Sigmoid colon (tissue), 7 donors: ENCODE results near the gene OGFOD1. TPM values are rescaled to one million over a fixed set of nuclear protein-coding genes. Genes with fewer than 3 reads are reported as not detected.

Experiments
- DNase-seq: peaks from one replicate; pipeline ENCODE4 v3.0.0-alpha.2; 2019
- H3K27ac ChIP-seq, 4 donors: fragments of 200-600 bp; sonication (generic); one replicate each; pipeline ENCODE4 v1.5.1; 2016 to 2019; ENCODE audit warnings: mild to moderate bottlenecking in 1 of 4
- H3K27me3 ChIP-seq, 3 donors: fragments of 200-600 bp; sonication (generic); one replicate each; pipeline ENCODE4 v1.5.1; 2019; ENCODE audit warnings: mild to moderate bottlenecking in 1 of 3
- H3K36me3 ChIP-seq, 4 donors: fragments of 200-600 bp; sonication (generic); one replicate each; pipeline ENCODE4 v1.5.1; 2016 to 2019
- H3K4me1 ChIP-seq, 4 donors: fragments of 200-600 bp; sonication (generic); one replicate each; pipeline ENCODE4 v1.5.1; 2017 to 2019
- H3K4me3 ChIP-seq, 4 donors: fragments of 200-600 bp; sonication (generic); one replicate each; pipeline ENCODE4 v1.5.1; 2017 to 2019; ENCODE audit warnings: mild to moderate bottlenecking in 2 of 4, moderate library complexity in 1 of 4
- H3K9me3 ChIP-seq, 4 donors: fragments of 200-600 bp in 3 of 4; sonication (generic) in 3 of 4; one replicate each; pipeline versions ENCODE4 v1.5.1 to v1.6.1; 2013 to 2019
- EP300 ChIP-seq, 4 donors: sonication (generic); formaldehyde crosslinking; IDR thresholded peaks; one replicate each; pipeline ENCODE4 v1.6.1; 2017; ENCODE audit warnings: antibody characterized with exemption in 4 of 4
- POLR2A ChIP-seq, 2 donors: fragments of 450-650 bp; IDR thresholded peaks; one replicate each; pipeline ENCODE4 v1.6.1; 2016; ENCODE audit warnings: antibody characterized with exemption in 2 of 2, mild to moderate bottlenecking in 2 of 2, moderate library complexity in 2 of 2
- POLR2AphosphoS5 ChIP-seq, 4 donors: sonication (generic); formaldehyde crosslinking; IDR thresholded peaks; one replicate each; pipeline ENCODE4 v1.6.1; 2017; ENCODE audit warnings: antibody characterized with exemption in 4 of 4
- WGBS, 2 donors: extraction: QIAGEN DNeasy Blood & Tissue Kit; methylation state at CpG; one replicate each; pipeline ENCODE4 v1.1.7; 2013; 5-methylcytosine and 5-hydroxymethylcytosine counted together
- intact Hi-C: fragments of 100-400 bp; cut with DNase I; formaldehyde crosslinking; loops from one replicate; pipeline ENCODE4 v1.15.1; 2023
- polyA plus RNA-seq, 3 donors: library from polyadenylated mRNA; stranded (reverse); fragments of 200-250 nt; gene quantifications; one replicate each; pipeline ENCODE4 v1.2.3, GENCODE V29; 2013
- total RNA-seq, 4 donors: library from RNA; depleted of rRNA; stranded (reverse); fragments of >200 nt; gene quantifications; one replicate each; pipeline ENCODE4 v1.1.0, GENCODE V29; 2016
- TF ChIP-seq, protein P1 (sequence below), 4 experiments: fragments of 450-650 bp in 3 of 4; fragments of 200-600 bp in 1 of 4; IDR thresholded peaks; one replicate each; pipeline ENCODE4 v1.5.1; 2016 to 2019; ENCODE audit warnings: antibody characterized with exemption in 4 of 4, mild to moderate bottlenecking in 3 of 4, moderate library complexity in 2 of 4
- donor health status: healthy with polysubstance abuse.
- donor health status: Bipolar disorder and iron deficiency.
- donor health status: healthy.

OGFOD1 gene
- total and polyA plus RNA-seq, 7 donors: 6.6 to 34.1 (median 15.8) TPM

DNA sequence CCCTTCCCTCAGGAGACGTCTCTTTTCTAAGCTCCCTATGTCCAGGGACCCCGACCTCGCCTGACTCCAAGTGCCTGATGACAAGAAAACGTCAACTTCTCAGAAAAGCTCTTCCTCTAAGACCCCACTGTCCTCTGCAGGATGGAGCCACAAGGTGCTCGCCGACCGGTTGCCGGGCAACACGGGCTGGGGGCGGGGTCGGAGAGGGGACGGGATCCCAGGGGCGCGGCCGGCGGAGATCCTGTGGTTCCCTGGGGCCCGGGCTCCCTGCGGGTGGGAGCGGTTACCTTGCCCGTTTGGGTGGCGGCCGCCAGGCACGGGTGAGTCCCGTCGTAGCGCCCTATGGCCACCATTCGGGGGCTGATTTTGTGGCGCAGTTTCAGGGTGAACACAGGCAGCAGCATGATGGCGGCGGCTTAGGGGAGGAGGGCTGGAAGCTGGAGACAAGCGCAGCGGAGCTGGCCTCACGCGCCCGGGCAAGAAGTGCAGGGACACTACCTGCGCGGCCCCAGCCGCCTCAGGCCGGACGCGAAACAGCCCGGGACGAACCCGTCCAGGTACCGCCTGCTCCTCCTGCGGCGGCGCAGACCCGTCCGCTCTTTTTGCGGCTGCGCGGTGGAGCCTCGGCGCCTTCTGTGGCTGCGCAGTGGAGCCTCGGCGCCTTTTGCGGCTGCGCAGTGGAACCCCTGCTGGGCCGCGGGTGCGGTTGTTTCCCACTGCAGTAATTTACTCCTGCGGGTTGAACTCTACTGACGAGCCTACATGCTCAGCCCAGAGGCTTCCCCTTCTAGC, 68.3 kb downstream of the OGFOD1 start, which contains the start of gene BBS2:
Gene BBS2 (minus strand): TSS at position 566 of the 792 bp plus-strand sequence. CDS start 162 bp downstream, at position 404.
- peak; percentile 94 for DNase-seq
- no peaks in the 10 kb centered on the region for H3K27me3 ChIP-seq
- H3K9me3 ChIP-seq: no peaks in the 10 kb centered on the region
- intact Hi-C loops: no loop called here
- TF ChIP-seq POLR2A (IDR thresholded peaks at IDR 0.05): peak; percentile 64 to 72
- TF ChIP-seq, protein P1, sequence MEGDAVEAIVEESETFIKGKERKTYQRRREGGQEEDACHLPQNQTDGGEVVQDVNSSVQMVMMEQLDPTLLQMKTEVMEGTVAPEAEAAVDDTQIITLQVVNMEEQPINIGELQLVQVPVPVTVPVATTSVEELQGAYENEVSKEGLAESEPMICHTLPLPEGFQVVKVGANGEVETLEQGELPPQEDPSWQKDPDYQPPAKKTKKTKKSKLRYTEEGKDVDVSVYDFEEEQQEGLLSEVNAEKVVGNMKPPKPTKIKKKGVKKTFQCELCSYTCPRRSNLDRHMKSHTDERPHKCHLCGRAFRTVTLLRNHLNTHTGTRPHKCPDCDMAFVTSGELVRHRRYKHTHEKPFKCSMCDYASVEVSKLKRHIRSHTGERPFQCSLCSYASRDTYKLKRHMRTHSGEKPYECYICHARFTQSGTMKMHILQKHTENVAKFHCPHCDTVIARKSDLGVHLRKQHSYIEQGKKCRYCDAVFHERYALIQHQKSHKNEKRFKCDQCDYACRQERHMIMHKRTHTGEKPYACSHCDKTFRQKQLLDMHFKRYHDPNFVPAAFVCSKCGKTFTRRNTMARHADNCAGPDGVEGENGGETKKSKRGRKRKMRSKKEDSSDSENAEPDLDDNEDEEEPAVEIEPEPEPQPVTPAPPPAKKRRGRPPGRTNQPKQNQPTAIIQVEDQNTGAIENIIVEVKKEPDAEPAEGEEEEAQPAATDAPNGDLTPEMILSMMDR (IDR thresholded peaks at IDR 0.05): peak in 1 of 4 experiments; percentile 13
- peak; percentile 79 to 93 (median 91) for TF ChIP-seq POLR2AphosphoS5 (IDR thresholded peaks at IDR 0.05)
- TF ChIP-seq EP300 (IDR thresholded peaks at IDR 0.05): no peak
- H3K4me1 ChIP-seq: peaks cover 0 to 45% (median 19%) of the 10 kb centered on the region in 4 donors
- no peaks in the 10 kb centered on the region for H3K36me3 ChIP-seq
- 0 to 1% methylated on average over 65 of the region's 65 CpGs for WGBS, 2 donors
- H3K4me3 ChIP-seq: peak within 1 kb of the TSS; percentile 81 to 99 (median 89)
- peak within 1 kb of the TSS; percentile 86 to 95 (median 88) for H3K27ac ChIP-seq

DNA sequence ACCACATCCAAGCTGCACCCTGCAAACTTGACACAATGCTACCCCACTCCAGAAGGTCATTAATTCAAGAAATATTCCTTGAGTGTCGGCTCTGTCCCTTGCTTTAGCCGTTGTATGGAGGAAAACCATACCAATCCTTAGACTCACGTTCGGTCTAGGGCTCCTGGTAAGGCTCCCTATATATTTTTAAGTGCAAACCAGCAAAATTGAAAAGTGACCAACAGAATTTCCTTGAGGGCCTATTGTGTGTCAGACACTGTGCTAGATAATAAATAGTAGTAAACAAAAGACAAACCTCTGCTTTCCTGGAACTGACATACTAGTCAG, 68.9 kb downstream of the OGFOD1 start:
- no peak for DNase-seq
- Histone ChIP-seq H3K4me3 (peak overlapping the region; percentile 81 to 99 (median 89)), H3K27ac (peak overlapping the region; percentile 86 to 95 (median 88)), H3K4me1 (peaks cover 0 to 45% (median 19%) of the 10 kb centered on the region in 4 donors), H3K27me3 (no peaks in the 10 kb centered on the region), H3K9me3 (no peaks in the 10 kb centered on the region), H3K36me3 (no peaks in the 10 kb centered on the region)
- no peak for TF ChIP-seq POLR2A (IDR thresholded peaks at IDR 0.05)
- intact Hi-C loops: no loop called here
- WGBS, 2 donors: 25 to 32% methylated on average over 4 of the region's 4 CpGs

DNA sequence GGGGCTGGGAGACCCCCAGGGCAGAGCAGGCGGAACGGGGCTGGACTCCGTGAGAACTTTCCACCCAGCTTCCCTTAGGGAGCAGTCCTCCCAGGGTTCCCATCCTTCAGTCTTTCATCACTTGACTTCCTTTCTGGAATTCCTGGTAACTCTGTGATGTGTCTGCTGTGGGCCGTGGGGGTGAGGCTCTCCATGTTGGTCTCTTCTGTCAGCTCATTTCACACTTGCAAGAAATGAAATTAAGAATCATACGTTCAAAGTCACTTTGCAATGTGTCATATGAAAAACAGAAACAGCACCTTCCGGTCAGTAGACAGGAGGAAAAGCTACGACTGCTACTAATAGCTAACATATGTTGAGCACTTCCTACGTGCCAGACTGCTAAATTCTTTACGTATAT, 73.9 kb downstream of the OGFOD1 start:
- H3K27ac ChIP-seq: no peak overlapping the region
- H3K36me3 ChIP-seq: no peaks in the 10 kb centered on the region
- TF ChIP-seq POLR2A (IDR thresholded peaks at IDR 0.05) (no peak), EP300 (IDR thresholded peaks at IDR 0.05) (no peak), POLR2AphosphoS5 (IDR thresholded peaks at IDR 0.05) (no peak)
- TF ChIP-seq, protein P1 (IDR thresholded peaks at IDR 0.05): no peak
- WGBS, 2 donors: 82 to 90% methylated on average over 9 of the region's 9 CpGs
- no peaks in the 10 kb centered on the region for H3K9me3 ChIP-seq
- H3K4me3 ChIP-seq: no peak overlapping the region
- no peak for DNase-seq
- H3K4me1 ChIP-seq: peaks cover 0 to 6% (median 2%) of the 10 kb centered on the region in 4 donors
- intact Hi-C loops: no loop called here
- H3K27me3 ChIP-seq: no peaks in the 10 kb centered on the region

Other genes with a start within 250 kb of the OGFOD1 start
- 100 to 1,000 TPM; 111 to 201 (median 149) TPM for gene AMFR, start 26.0 kb upstream of the OGFOD1 start, total RNA-seq
- gene AMFR, start 26.0 kb upstream of the OGFOD1 start, polyA plus RNA-seq: 10 to 100 TPM; 22.4 to 60.0 (median 24.6) TPM
- 10 to 100 TPM; 40.4 to 51.7 (median 45.5) TPM for gene NUDT21, start 222 bp upstream of the OGFOD1 start, total RNA-seq
- gene NUDT21, start 222 bp upstream of the OGFOD1 start, polyA plus RNA-seq: 10 to 100 TPM; 33.0 to 47.3 (median 33.8) TPM
- 10 to 100 TPM; 40.8 to 74.2 (median 48.0) TPM for gene BBS2, start 68.5 kb downstream of the OGFOD1 start, total RNA-seq
- gene BBS2, start 68.5 kb downstream of the OGFOD1 start, polyA plus RNA-seq: 10 to 100 TPM; 13.2 to 33.6 (median 25.7) TPM
- gene MT4, start 113.5 kb downstream of the OGFOD1 start, total RNA-seq: not detected
- not detected for gene MT4, start 113.5 kb downstream of the OGFOD1 start, polyA plus RNA-seq
- gene MT3, start 138.0 kb downstream of the OGFOD1 start, total RNA-seq: 1 to 10 TPM in 2 of 4 donors, not detected in 2; 4.3 to 9.6 TPM
- 1 to 10 TPM; 3.5 to 6.0 (median 4.0) TPM for gene MT3, start 138.0 kb downstream of the OGFOD1 start, polyA plus RNA-seq
- 100 to 1,000 TPM in 2 of 4 donors, 10 to 100 TPM in 2; 37.5 to 161 (median 96.0) TPM for gene MT2A, start 157.0 kb downstream of the OGFOD1 start, total RNA-seq
- 100 to 1,000 TPM; 320 to 968 (median 400) TPM for gene MT2A, start 157.0 kb downstream of the OGFOD1 start, polyA plus RNA-seq
- gene MT1E, start 174.2 kb downstream of the OGFOD1 start, total RNA-seq: 100 to 1,000 TPM in 2 of 4 donors, 10 to 100 TPM in 2; 96.9 to 295 (median 136) TPM
- gene MT1E, start 174.2 kb downstream of the OGFOD1 start, polyA plus RNA-seq: 100 to 1,000 TPM in 2 of 3 donors, 10 to 100 TPM in 1; 82.0 to 813 (median 358) TPM
- 10 to 100 TPM in 2 of 4 donors, 1 to 10 TPM in 2; 3.9 to 40.7 (median 11.0) TPM for gene MT1M, start 181.1 kb downstream of the OGFOD1 start, total RNA-seq
- 100 to 1,000 TPM in 1 of 3 donors, 10 to 100 TPM in 2; 12.5 to 106 (median 43.7) TPM for gene MT1M, start 181.1 kb downstream of the OGFOD1 start, polyA plus RNA-seq
- gene MT1A, start 187.1 kb downstream of the OGFOD1 start, total RNA-seq: 10 to 100 TPM in 2 of 4 donors, not detected in 2; 30.3 to 34.1 TPM
- gene MT1A, start 187.1 kb downstream of the OGFOD1 start, polyA plus RNA-seq: 10 to 100 TPM; 13.9 to 63.4 (median 29.4) TPM
- not detected for gene MT1B, start 200.3 kb downstream of the OGFOD1 start, total RNA-seq
- not detected for gene MT1B, start 200.3 kb downstream of the OGFOD1 start, polyA plus RNA-seq
- gene MT1F, start 206.4 kb downstream of the OGFOD1 start, total RNA-seq: 1 to 10 TPM in 3 of 4 donors, under 1 TPM in 1; 0.71 to 3.1 (median 2.6) TPM
- 100 to 1,000 TPM in 1 of 3 donors, 10 to 100 TPM in 1, 1 to 10 TPM in 1; 7.1 to 117 (median 48.1) TPM for gene MT1F, start 206.4 kb downstream of the OGFOD1 start, polyA plus RNA-seq
- gene MT1G, start 216.5 kb downstream of the OGFOD1 start, total RNA-seq: 10 to 100 TPM in 2 of 4 donors, 1 to 10 TPM in 2; 2.0 to 12.9 (median 7.8) TPM
- gene MT1G, start 216.5 kb downstream of the OGFOD1 start, polyA plus RNA-seq: 1,000 to 10,000 TPM in 1 of 3 donors, 100 to 1,000 TPM in 1, 10 to 100 TPM in 1; 47.9 to 2,487 (median 601) TPM
- not detected for gene MT1H, start 218.3 kb downstream of the OGFOD1 start, total RNA-seq
- gene MT1H, start 218.3 kb downstream of the OGFOD1 start, polyA plus RNA-seq: 100 to 1,000 TPM in 2 of 3 donors, 1 to 10 TPM in 1; 2.0 to 581 (median 133) TPM
- gene MT1X, start 230.9 kb downstream of the OGFOD1 start, total RNA-seq: 1,000 to 10,000 TPM in 1 of 4 donors, 100 to 1,000 TPM in 2, 10 to 100 TPM in 1; 90.3 to 1,592 (median 363) TPM
- 100 to 1,000 TPM; 206 to 513 (median 470) TPM for gene MT1X, start 230.9 kb downstream of the OGFOD1 start, polyA plus RNA-seq